HG02798 (cell line): Measurements from ENCODE around the gene LSM7.
A peak's percentile ranks its signal among the peaks of the same experiment; 100 is the strongest.
"Not testable (repeated sequence)": the region's sequence is repeated elsewhere in the genome, so short reads cannot be mapped to it uniquely, and the experiment has no call there.

Source experiments
- ATAC-seq: cut with Tn5 transposase; IDR thresholded peaks from one replicate; pipeline ENCODE4 v1.9.1; 2021; ENCODE audit warnings: mild to moderate bottlenecking; ENCODE audit not compliant: unreplicated experiment, poor library complexity

LSM7 gene

GRCh38 chr19:2282862-2283237, 45.5 kb downstream of the LSM7 start:
- no peak for ATAC-seq

GRCh38 chr19:2282062-2282861, 46.1 kb downstream of the LSM7 start, which contains the start of gene PEAK3:
TSS of gene PEAK3 (minus strand) at chr19:2282175. CDS start at chr19:2280931, 1,244 bp downstream.
- ATAC-seq, result no peak

- ATAC-seq, result not testable (repeated sequence)
Observed at GRCh38 chr19:2281265-2282061, 46.9 kb downstream of the LSM7 start.

- ATAC-seq, result no peak
Observed at GRCh38 chr19:2280633-2281264, 47.6 kb downstream of the LSM7 start.

GRCh38 chr19:2278459-2279158, 49.8 kb downstream of the LSM7 start:
- ATAC-seq, result no peak

GRCh38 chr19:2277138-2277537, 51.2 kb downstream of the LSM7 start:
- ATAC-seq, result no peak

- no peak for ATAC-seq
Observed at GRCh38 chr19:2276429-2276986, 51.9 kb downstream of the LSM7 start.

GRCh38 chr19:2275588-2276428, 52.6 kb downstream of the LSM7 start:
- ATAC-seq, result no peak

GRCh38 chr19:2274931-2275535, 53.4 kb downstream of the LSM7 start:
- no peak for ATAC-seq

GRCh38 chr19:2274185-2274711, 54.1 kb downstream of the LSM7 start:
- no peak for ATAC-seq

GRCh38 chr19:2273356-2274184, 54.8 kb downstream of the LSM7 start:
- ATAC-seq, result peak; percentile 26
